WTC11 (cell line): Measurements from ENCODE around the gene PARVG. TPM values are rescaled to one million over a fixed set of nuclear protein-coding genes. Genes with fewer than 3 reads are reported as not detected.

Source experiments
- ATAC-seq: fragments of 200-7000 bp; cut with Tn5 transposase; 2 replicates; pipeline ENCODE4 v1.10.0; 2021; ENCODE audit warnings: mild to moderate bottlenecking, moderate library complexity
- CTCF ChIA-PET: fragments of 300-600 bp; sonication (Branson Sonifier 250); formaldehyde crosslinking; loops from one replicate; lab custom pipeline; 2021; ENCODE audit warnings: antibody characterized with exemption; lab: Charles Lee
- POLR2A ChIA-PET: fragments of 350-600 bp; sonication (Branson Sonifier 250); formaldehyde crosslinking; loops from one replicate; lab custom pipeline; 2021; ENCODE audit warnings: antibody characterized with exemption; lab: Charles Lee
- DNase-seq: peaks from one replicate; pipeline ENCODE4 v3.0.0; 2021; ENCODE audit warnings: low spot score
- H3K27ac Mint-ChIP-seq: 2 replicates; pipeline ENCODE4 v1.8.0; 2021; ENCODE audit warnings: mixed read lengths
- H3K27me3 Mint-ChIP-seq: 2 replicates; pipeline ENCODE4 v1.8.0; 2021; ENCODE audit warnings: low read depth, mild to moderate bottlenecking, moderate library complexity, mixed read lengths
- H3K36me3 Mint-ChIP-seq: 2 replicates; pipeline ENCODE4 v1.8.0; 2021; ENCODE audit warnings: mixed read lengths
- H3K4me1 Mint-ChIP-seq: 2 replicates; pipeline ENCODE4 v1.8.0; 2022; ENCODE audit warnings: mixed read lengths
- H3K4me3 Mint-ChIP-seq: 2 replicates; pipeline ENCODE4 v1.8.0; 2021; ENCODE audit warnings: mild to moderate bottlenecking, moderate library complexity, mixed read lengths
- H3K9me3 Mint-ChIP-seq: 2 replicates; pipeline ENCODE4 v1.8.0; 2021; ENCODE audit warnings: mixed read lengths
- CBFB ChIP-seq: sonication (generic); formaldehyde crosslinking; IDR thresholded peaks from 2 replicates; pipeline ENCODE4 v1.8.1; 2022; ENCODE audit warnings: mild to moderate bottlenecking, low read depth, missing genetic modification reagents
- CREB1 ChIP-seq: sonication (generic); formaldehyde crosslinking; IDR thresholded peaks from 2 replicates; pipeline ENCODE4 v1.8.0; 2023; ENCODE audit warnings: mild to moderate bottlenecking, missing genetic modification reagents
- E2F4 ChIP-seq: sonication (generic); formaldehyde crosslinking; IDR thresholded peaks from 2 replicates; pipeline ENCODE4 v1.8.1; 2022; ENCODE audit warnings: low read depth, mild to moderate bottlenecking, moderate library complexity, missing genetic modification reagents, borderline replicate concordance
- FOXP4 ChIP-seq: sonication (generic); formaldehyde crosslinking; IDR thresholded peaks from 2 replicates; pipeline ENCODE4 v1.8.0; 2022; ENCODE audit warnings: mild to moderate bottlenecking, missing genetic modification reagents
- JUN ChIP-seq: sonication (generic); formaldehyde crosslinking; IDR thresholded peaks from 2 replicates; pipeline ENCODE4 v1.8.0; 2023; ENCODE audit warnings: mild to moderate bottlenecking, missing genetic modification reagents
- MYBL2 ChIP-seq: sonication (generic); formaldehyde crosslinking; IDR thresholded peaks from 2 replicates; pipeline ENCODE4 v1.8.1; 2023; ENCODE audit warnings: mild to moderate bottlenecking, moderate library complexity, missing genetic modification reagents
- NFATC4 ChIP-seq: fragments of 250-450 bp; sonication (Bioruptor Pico); IDR thresholded peaks from 2 replicates; pipeline ENCODE4 v1.9.0; 2021; ENCODE audit warnings: mild to moderate bottlenecking
- RORB ChIP-seq: fragments of 250-450 bp; sonication (Bioruptor Pico); IDR thresholded peaks from 2 replicates; pipeline ENCODE4 v1.9.0; 2021; ENCODE audit warnings: mild to moderate bottlenecking
- ZNF232 ChIP-seq: sonication (generic); formaldehyde crosslinking; IDR thresholded peaks from 2 replicates; pipeline ENCODE4 v1.8.0; 2022; ENCODE audit warnings: mild to moderate bottlenecking, missing genetic modification reagents
- ZNF317 ChIP-seq: sonication (generic); formaldehyde crosslinking; IDR thresholded peaks from 2 replicates; pipeline ENCODE4 v1.8.1; 2023; ENCODE audit warnings: low read depth, mild to moderate bottlenecking, moderate library complexity, missing genetic modification reagents, borderline replicate concordance
- ZNF416 ChIP-seq: fragments of 250-450 bp; sonication (Bioruptor Pico); IDR thresholded peaks from 2 replicates; pipeline ENCODE4 v1.9.0; 2021; ENCODE audit warnings: mild to moderate bottlenecking, inconsistent platforms
- ZNF512 ChIP-seq: sonication (generic); formaldehyde crosslinking; IDR thresholded peaks from 2 replicates; pipeline ENCODE4 v1.8.1; 2022; ENCODE audit warnings: missing genetic modification reagents, borderline replicate concordance
- ZSCAN18 ChIP-seq: fragments of 250-450 bp; sonication (Bioruptor Pico); IDR thresholded peaks from 2 replicates; pipeline ENCODE4 v2.1.2; 2022; ENCODE audit warnings: mild to moderate bottlenecking, moderate library complexity
- total RNA-seq: library from RNA; stranded (reverse); gene quantifications from 3 replicates; pipeline ENCODE4 v1.2.3, GENCODE V29; 2021
- TF ChIP-seq, protein P1 (sequence below): sonication (generic); formaldehyde crosslinking; IDR thresholded peaks from 2 replicates; pipeline ENCODE4 v1.8.1; 2023; ENCODE audit warnings: mild to moderate bottlenecking, missing genetic modification reagents, moderate library complexity
- TF ChIP-seq, protein P2 (sequence below): sonication (generic); formaldehyde crosslinking; IDR thresholded peaks from 2 replicates; pipeline ENCODE4 v1.8.0; 2023; ENCODE audit warnings: missing genetic modification reagents
- TF ChIP-seq, protein P3 (sequence below): sonication (generic); formaldehyde crosslinking; IDR thresholded peaks from 2 replicates; pipeline ENCODE4 v1.8.1; 2023; ENCODE audit warnings: mild to moderate bottlenecking, missing genetic modification reagents
- TF ChIP-seq, protein P4 (sequence below): sonication (generic); formaldehyde crosslinking; IDR thresholded peaks from 2 replicates; pipeline ENCODE4 v1.8.1; 2023; ENCODE audit warnings: mild to moderate bottlenecking, missing genetic modification reagents, borderline replicate concordance

PARVG gene
- total RNA-seq, 1 experiment from 2014 or later, result 0.94 TPM

DNA sequence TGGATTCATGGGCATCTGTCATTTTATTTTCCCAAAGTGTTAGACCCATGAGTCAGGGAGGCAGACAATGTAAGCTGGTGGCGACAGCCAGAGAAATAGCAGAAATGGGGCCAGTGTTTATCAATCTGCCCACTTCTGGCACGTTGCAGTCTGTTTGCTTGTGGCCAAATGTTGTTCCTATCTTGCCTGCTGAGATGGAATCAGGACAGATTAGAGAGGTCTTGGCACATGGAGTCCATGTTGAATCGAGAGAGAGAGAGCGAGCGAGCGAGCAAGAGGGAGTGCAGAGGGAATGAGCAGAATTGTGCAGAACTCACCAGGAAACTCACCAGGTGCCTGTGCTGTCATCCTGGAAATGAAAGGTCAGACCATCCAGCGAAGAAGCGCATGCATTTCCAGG is 21.9 kb upstream of the PARVG start:
- ATAC-seq (no peak), DNase-seq (no peak)
- ChIA-PET CTCF (no interaction called here), POLR2A (no interaction called here)
- no peaks in the 10 kb centered on the region for H3K36me3 Mint-ChIP-seq
- H3K9me3 Mint-ChIP-seq, result no peaks in the 10 kb centered on the region
- no peaks in the 10 kb centered on the region; the same call in 1 of the 2 replicates for H3K27me3 Mint-ChIP-seq
- peaks cover 41% of the 10 kb centered on the region for H3K4me1 Mint-ChIP-seq
- no peak overlapping the region for H3K4me3 Mint-ChIP-seq
- peak overlapping the region; percentile 33 for H3K27ac Mint-ChIP-seq
- TF ChIP-seq, protein P1, sequence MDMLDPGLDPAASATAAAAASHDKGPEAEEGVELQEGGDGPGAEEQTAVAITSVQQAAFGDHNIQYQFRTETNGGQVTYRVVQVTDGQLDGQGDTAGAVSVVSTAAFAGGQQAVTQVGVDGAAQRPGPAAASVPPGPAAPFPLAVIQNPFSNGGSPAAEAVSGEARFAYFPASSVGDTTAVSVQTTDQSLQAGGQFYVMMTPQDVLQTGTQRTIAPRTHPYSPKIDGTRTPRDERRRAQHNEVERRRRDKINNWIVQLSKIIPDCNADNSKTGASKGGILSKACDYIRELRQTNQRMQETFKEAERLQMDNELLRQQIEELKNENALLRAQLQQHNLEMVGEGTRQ (CRISPR knock-in tag), result no peak
- TF ChIP-seq ZNF416 (CRISPR knock-in tag) (no peak), ZSCAN18 (CRISPR knock-in tag) (no peak), MYBL2 (CRISPR knock-in tag) (no peak), CBFB (CRISPR knock-in tag) (no peak), CREB1 (no peak), ZNF317 (no peak), ZNF232 (CRISPR knock-in tag) (no peak)
- TF ChIP-seq, protein P2, sequence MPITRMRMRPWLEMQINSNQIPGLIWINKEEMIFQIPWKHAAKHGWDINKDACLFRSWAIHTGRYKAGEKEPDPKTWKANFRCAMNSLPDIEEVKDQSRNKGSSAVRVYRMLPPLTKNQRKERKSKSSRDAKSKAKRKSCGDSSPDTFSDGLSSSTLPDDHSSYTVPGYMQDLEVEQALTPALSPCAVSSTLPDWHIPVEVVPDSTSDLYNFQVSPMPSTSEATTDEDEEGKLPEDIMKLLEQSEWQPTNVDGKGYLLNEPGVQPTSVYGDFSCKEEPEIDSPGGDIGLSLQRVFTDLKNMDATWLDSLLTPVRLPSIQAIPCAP, result no peak
- TF ChIP-seq, protein P3, sequence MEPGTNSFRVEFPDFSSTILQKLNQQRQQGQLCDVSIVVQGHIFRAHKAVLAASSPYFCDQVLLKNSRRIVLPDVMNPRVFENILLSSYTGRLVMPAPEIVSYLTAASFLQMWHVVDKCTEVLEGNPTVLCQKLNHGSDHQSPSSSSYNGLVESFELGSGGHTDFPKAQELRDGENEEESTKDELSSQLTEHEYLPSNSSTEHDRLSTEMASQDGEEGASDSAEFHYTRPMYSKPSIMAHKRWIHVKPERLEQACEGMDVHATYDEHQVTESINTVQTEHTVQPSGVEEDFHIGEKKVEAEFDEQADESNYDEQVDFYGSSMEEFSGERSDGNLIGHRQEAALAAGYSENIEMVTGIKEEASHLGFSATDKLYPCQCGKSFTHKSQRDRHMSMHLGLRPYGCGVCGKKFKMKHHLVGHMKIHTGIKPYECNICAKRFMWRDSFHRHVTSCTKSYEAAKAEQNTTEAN, result no peak

GRCh38 chr22:44159221-44159620 is 21.5 kb upstream of the PARVG start:
- Mint-ChIP-seq H3K4me1 (peaks cover 41% of the 10 kb centered on the region), H3K36me3 (no peaks in the 10 kb centered on the region), H3K27me3 (no peaks in the 10 kb centered on the region; the same call in 1 of the 2 replicates), H3K9me3 (no peaks in the 10 kb centered on the region), H3K4me3 (no peak overlapping the region), H3K27ac (no peak overlapping the region)
- ATAC-seq, result no peak
- POLR2A ChIA-PET, result interaction anchor here (0.5 kb wide), 1 partner anchor 23 kb away, joined by 3 read pairs; no protein-coding TSS in a partner anchor
- DNase-seq, result no peak
- CTCF ChIA-PET, result no interaction called here
- TF ChIP-seq, protein P2, result no peak
- TF ChIP-seq, protein P3, result no peak
- TF ChIP-seq RORB (CRISPR knock-in tag), result no peak
- TF ChIP-seq, protein P4, sequence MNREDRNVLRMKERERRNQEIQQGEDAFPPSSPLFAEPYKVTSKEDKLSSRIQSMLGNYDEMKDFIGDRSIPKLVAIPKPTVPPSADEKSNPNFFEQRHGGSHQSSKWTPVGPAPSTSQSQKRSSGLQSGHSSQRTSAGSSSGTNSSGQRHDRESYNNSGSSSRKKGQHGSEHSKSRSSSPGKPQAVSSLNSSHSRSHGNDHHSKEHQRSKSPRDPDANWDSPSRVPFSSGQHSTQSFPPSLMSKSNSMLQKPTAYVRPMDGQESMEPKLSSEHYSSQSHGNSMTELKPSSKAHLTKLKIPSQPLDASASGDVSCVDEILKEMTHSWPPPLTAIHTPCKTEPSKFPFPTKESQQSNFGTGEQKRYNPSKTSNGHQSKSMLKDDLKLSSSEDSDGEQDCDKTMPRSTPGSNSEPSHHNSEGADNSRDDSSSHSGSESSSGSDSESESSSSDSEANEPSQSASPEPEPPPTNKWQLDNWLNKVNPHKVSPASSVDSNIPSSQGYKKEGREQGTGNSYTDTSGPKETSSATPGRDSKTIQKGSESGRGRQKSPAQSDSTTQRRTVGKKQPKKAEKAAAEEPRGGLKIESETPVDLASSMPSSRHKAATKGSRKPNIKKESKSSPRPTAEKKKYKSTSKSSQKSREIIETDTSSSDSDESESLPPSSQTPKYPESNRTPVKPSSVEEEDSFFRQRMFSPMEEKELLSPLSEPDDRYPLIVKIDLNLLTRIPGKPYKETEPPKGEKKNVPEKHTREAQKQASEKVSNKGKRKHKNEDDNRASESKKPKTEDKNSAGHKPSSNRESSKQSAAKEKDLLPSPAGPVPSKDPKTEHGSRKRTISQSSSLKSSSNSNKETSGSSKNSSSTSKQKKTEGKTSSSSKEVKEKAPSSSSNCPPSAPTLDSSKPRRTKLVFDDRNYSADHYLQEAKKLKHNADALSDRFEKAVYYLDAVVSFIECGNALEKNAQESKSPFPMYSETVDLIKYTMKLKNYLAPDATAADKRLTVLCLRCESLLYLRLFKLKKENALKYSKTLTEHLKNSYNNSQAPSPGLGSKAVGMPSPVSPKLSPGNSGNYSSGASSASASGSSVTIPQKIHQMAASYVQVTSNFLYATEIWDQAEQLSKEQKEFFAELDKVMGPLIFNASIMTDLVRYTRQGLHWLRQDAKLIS, result no peak
- no peak for TF ChIP-seq ZNF512 (CRISPR knock-in tag)
- no peak for TF ChIP-seq JUN (CRISPR knock-in tag)
- no peak for TF ChIP-seq NFATC4 (CRISPR knock-in tag)
- TF ChIP-seq E2F4 (CRISPR knock-in tag), result no peak
- TF ChIP-seq ZNF416 (CRISPR knock-in tag), result no peak
- no peak for TF ChIP-seq FOXP4 (CRISPR knock-in tag)
- no peak for TF ChIP-seq CREB1
- TF ChIP-seq CBFB (CRISPR knock-in tag), result no peak
